Measurements from ENCODE around the gene ESPNL. TPM values are rescaled to one million over a fixed set of nuclear protein-coding genes. Genes with fewer than 3 reads are reported as not detected.
"Not testable (repeated sequence)": the region's sequence is repeated elsewhere in the genome, so short reads cannot be mapped to it uniquely, and the experiment has no call there.

ESPNL gene
- total RNA-seq, 1 donor from 2014 or later: 0.69 TPM

DNA sequence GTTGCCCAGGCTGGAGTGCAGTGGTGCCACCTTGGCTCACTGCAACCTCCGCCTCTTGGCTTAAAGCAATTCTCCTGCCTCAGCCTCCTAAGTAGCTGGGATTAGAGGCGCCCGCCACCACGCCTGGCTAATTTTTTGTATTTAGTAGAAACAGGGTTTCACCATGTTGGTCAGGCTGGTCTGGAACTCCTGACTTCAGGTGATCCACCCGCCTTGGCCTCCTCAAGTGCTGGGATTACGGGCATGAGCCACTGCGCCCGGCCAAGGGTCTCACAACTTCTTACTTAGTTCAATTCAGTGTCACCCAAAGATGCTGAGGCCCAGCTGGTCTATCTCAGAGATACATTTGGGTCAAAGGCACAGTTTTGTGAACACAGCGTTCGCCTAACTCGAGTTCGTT is 15.6 kb downstream of the ESPNL start:
- not testable (repeated sequence) for DNase-seq

DNA sequence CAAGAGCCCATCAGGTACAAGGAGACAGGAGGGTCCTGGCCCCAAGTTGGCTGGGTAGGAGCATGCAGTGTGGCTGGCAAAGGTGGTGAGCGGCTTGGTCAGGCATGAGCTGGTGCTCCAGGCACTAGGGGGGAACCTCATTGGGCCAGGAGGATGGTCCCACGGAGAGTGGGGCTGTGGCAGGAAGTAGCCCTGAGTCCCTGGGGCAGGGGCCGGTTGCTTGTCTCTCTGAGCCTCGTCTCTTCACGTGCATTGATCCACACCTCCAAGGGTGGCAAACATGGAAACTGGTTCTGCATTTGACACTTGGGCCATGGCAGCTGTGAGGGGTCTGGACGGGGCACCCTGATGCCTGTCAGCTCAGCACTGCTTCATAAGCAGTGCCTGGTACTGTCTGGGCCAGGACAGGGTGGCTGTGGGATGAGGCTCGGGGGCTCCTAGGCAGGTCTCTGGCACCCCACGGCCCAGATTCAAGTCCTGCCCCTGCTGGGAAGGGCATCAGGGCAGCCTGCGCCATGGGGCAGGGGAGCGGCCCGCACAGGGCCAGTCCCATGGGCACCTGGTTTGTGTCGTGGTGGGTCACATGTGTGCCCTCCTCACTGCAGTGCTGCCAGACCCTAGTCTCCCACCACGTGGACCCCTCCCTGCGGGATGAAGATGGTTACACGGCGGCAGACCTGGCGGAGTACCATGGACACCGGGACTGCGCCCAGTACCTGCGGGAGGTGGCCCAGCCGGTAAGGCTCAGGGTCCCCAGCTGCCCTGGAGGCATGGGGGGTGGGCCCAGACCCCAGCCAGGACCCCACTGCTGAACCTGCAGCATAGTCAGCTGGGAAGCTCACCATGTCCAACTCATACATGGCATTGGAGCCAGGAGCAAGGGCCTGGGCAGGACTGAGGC is 16.4 kb downstream of the ESPNL start:
- DNase-seq: no peak

DNA sequence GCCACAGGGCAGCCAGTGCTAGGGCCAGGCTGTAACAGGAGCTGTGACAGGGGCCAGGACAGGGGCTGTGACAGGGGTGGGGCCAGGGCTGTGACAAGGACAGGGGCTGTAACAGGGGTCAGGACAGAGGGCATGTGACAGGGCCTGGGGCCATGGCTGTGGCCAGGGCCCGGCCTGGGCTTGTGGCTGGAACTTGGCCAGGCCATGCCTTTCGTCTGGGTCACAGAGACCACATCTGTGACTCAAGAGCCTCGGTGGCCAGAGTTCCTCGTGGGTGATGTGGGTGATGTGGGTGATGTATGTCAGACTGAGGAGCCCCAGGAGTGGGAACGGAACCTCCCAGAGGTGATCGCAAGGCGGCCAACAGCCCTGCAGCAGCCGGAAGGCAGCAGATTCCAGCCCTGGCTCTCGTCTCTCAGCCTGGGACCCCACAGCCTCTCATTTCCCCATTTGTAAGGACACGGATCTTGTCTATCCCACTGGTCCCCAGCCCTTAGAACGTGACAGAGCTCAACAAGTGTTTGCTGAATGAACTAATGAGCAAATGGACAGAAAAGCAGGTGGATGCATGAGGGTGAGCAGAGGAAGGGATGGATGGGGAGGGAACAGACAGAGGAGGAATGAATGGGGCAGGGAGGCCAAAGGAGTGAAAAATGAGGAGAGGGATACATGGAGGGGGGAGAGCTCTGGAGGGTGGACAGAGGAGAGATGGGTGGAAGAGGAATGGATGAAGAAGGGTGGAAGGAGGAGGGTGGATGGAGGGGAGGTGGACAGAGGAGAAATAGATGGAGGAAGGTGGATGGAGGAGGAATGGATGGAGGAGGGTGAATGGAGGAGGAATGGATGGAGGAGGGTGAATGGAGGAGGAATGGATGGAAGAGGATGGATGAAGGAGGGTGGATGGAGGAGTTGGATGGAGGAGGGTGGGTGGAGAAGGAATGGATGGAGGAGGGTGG is 17.3 kb downstream of the ESPNL start:
- no peak for DNase-seq

DNA sequence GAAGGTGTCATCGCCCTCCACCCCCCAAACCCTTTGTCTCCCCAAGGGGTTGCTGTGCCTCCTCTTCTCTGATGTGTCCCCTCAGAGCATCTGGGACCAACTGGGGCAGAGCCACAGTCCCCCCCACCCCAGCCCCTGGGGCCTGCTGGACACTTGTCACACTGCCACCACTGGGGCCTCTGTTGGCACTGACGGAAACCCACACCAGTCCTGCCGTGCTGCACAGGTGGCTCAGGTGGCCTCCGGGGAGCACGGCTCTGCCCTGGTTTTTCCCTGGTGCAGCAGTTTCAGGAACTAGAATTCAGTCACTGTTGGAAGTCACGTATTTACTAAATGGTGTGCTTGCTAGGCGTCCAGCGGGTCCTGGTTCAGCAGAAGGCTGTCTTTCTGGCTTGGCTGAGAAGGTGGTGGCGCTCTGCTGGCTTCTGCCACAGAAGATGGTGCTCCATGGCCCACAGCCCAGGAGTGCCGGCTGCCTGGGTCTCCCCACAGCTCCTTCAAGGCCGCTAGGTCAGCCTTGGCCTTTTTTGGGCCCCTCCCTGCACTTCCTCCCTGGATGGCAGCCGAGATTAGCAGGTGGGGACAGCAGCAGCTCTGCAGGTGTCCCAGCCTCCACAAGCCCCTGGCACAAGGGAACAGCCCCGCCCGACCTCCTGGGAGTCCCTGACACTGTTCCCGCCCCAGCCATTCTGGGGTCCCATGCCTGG is 19.8 kb downstream of the ESPNL start:
- DNase-seq: no peak

DNA sequence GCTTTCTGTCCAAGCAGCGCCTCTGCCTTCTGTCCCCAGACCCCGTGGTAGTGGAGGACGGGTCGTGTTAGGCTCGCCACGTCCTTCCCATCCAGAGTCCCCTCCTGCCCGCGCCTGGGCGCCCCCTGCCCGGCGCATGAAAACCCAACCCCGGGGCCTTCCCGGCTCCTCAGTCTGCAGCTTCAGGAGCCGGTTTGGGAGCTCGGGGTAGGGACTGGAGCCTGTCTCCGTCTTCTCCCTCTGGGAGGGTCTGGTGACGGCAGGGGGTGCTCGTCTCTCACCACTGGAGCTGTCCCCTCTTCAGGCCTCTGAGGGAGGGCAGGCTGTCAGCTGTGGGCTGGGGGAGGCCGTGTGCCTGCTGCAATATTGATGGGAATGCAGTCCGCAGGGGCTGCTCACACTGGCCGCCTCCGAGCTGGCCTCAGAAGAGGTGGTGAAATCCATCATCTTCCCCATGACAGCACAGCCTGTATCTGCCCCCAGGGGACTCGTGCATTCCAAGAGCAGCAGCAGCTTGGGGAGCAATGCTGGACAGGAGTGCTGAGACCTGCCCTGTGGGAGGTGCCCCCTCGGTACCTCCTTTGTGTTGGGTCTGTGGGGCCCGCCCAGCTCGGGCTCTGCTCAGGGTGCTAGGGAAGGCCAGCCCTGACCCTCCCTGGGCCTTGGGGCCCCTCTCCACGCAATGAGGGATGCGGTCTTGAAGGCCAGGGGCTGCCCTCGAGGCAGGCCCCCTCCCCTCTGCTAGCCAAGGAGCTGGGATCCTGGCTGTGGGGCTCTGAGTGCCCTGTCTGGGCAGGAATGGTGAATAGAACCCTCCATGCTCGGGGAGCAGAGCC is 20.5 kb downstream of the ESPNL start:
- no peak for DNase-seq

DNA sequence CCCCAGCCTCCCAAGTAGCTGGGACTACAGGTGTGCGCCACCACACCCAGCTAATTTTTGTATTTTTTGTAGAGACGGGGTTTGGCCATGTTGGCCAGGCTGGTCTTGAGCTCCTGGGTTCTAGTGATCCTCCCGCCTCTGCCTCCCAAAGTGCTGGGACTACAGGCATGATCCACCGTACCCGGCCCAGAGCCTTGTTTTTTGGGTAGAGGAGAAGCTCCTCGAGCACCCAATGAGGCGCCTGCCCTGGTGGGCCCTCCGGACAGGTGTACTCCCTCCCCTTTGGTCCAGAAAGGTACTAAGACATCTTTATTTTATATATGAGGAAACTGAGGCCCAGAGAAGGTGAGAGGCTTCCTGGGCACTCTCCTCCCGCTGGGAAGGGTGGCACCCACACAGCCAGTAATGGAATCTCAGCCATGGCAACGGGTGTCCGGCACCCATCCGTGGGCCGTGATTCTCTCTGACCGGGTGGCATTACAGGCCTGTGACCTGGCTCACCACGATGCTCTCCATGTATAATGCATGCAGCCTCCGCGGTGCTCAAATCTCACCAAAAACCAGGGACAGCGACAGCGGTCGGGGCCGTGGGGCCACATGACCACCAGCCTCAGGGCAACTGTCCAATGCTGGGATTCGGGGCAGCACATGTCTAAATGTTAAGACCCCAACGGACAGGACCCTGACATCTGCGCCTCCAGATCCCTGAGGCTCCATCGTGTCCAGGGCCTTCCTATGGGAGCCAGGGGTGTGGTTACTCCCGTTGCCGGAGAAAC is 21.6 kb downstream of the ESPNL start:
- DNase-seq: no peak

DNA sequence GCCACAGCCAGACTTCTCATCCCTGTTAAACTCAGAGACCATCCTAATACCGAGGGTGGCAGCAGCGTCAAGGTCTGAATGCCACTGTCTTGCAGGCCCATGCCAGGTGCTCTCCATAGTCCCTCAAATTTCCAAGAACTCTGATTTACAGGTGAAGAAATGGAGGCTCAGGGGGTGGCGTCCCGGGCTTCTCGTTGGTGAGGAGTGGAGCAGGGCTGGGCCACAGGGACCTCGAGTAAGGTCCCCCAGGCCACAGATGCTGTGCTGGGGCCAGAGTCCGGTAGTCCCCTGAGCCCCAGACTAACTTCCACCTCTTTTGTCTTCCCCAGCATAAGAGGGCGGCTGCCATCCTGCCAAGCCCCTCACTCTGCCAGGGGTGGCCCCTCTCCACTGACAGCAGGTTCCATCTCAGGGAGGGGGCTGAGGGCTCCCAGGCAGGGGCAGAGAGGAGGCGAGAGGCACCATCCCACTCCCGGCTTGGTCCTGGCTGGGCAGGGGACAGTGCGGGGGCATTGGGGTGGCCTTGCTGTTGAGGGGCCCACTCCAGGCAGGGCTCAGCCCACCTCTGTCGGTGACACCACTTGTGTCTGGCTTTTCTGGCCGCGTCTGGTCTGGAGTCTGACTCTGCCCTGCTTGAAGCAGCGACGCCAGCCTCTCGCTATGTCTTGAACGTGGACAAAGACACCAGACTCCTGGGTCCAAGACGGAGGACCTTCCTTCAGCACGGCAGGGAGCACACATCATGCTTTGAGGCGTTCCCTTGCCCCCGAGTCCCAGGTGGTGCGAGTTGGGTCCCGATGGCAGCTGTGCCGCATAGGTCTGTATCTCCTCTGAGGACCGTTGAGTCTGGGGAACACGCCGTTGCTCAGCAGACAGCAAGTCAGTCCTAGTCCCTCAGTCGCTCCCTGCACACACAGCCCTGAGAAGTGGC is 22.4 kb downstream of the ESPNL start:
- no peak for DNase-seq

DNA sequence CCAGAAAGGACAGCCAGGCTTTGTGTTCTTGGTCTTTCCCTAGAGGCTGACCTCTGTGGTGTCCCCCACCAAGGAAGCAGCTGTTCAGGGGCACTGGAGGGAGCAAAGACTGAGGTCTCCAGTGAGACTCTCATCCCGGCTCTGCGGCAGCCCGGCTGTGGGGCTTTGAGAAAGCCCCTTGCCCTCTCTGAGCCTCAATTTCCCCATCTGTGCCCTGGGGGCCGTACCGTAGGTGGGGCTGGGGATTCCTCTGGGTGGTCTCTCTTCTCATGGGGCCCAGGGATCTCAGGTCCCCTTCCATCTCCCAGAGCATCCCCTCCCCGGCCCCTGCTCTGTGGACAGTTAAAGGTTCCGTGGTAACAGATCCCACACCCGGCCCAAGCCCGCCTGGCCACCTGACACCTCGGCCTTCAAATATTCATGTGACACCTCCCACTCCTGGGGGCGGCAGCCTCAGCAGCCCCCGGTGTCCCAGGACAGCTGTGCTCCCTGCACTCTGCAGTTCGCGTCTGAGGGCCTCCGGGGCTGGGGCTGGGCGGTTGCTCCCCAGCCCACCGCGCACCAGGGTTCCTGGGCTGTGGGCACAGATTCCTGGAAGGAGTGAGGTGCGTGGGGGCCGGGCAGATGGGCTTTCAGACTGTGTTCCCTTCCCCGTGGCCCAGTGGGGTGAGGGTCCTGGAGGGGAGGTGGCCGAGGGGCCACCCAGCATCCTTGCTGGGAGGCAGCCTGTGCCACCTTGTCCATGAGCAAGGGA is 23.3 kb downstream of the ESPNL start:
- DNase-seq: no peak

DNA sequence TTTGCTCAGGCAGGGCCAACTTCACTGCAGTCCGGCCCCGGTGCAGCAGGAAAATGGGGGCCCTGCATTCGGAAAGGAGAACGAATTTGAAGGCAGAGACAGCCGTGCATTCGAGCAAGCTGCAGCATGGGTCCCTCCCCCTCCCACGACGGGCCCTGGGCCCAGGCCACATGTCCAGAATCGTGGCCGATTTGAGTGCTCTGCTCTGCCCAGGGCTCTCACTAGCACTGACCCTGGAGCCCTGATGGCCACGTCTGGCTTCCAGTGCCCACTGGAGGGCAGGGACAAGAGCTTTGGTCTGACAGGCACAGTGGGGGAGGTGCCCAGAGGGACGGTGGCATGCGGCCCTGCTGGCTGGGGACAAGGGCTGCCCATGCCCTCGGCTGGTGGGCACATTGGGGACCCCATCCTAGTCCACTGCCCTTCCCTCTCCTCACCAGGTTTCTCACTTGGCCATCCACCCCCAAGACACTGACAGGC is 23.9 kb downstream of the ESPNL start:
- no peak for DNase-seq

DNA sequence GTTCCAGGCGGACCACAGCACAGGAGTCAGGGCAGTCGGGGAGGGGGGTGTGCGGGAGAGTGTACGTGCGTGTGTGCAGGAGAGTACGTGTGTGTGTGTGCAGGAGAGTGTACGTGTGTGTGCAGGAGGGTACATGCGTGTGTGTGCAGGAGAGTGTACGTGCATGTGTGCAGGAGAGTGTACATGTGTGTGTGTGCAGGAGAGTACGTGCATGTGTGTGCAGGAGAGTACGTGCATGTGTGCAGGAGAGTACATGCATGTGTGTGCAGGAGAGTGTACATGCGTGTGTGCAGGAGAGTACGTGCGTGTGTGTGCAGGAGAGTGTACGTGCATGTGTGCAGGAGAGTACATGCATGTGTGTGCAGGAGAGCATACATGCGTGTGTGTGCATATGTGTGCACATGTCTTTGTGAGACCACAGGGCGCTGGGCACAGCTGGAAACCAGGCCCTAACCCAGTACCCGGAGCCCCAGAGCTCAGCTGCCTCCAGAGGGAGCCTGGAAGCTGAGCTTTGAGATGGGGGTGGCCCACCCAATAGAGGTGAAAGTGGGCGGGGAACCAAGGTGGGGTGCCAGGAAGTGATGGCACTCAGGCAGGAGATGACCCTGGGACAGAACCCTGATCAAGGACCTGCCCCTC is 24.5 kb downstream of the ESPNL start:
- DNase-seq: no peak

DNA sequence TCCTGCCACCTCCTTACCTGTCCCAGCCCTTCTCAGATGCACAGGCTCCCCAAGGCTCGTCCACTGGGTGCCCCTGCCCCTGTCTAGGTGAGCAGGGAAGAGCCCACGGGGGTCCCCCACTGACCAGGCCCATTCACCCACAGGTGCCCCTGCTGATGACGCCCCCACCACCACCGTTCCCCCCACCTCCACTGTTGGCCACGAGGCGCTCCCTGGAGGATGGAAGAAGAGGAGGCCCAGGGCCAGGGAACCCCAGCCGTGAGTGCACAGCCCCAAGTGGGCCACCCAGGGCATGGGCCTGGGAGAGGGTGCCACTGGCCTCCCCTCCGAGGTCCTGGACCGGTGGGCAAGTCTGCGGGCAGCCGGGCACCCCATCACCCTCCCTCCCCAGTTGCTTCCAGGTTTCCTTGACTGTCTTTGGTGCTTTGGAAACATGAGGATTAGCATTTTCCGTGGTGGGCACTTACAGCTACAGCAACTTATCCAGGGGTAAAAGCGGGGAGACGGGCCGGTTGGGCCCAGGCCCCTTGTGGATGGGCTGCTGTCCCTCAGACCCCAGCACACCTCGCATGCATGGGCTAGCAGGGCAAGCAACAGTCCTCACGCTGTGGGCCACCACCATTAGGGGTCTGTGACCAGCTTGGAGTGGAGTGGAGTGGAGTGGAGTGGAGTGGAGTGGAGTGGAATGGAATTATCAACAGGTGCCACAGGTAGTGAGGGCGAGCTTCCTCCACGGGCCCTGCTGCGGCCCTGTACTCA is 25.2 kb downstream of the ESPNL start:
- no peak for DNase-seq

DNA sequence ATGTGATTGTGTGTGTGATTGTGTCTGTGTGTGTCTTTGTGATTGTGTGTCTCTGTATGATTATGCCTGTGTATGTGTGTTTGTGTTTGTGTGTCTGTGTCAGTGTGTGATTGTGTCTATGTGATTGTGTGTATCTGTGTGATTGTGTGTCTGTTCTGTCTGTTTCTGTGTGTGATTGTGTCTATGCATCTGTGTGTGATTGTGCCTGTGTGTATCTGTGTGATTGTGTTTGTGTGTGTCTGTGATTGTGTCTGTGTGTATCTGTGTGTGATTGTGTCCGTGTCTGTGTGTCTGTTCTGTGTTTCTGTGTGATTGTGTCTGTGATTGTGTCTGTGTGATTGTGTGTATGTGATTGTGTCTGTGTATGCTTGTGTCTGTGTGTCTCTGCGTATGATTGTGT is 26.2 kb downstream of the ESPNL start:
- DNase-seq: no peak

DNA sequence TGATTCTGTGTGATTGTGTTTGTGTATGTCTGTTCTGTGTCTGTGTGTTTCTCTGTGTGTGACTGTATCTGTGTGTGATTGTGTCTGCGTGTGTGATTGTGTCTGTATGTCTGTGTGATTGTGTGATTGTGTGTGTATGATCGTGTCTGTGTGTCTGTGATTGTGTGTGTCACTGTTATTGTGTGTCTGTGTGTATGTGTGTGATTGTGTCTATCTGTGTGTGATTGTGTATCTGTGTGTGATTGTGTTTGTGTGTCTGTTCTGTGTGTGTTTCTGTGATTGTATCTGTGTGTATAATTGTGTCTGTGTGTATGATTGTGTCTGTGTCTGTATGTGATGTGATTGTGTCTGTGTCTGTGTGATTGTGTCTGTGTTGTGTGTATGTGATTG is 26.6 kb downstream of the ESPNL start:
- no peak for DNase-seq

DNA sequence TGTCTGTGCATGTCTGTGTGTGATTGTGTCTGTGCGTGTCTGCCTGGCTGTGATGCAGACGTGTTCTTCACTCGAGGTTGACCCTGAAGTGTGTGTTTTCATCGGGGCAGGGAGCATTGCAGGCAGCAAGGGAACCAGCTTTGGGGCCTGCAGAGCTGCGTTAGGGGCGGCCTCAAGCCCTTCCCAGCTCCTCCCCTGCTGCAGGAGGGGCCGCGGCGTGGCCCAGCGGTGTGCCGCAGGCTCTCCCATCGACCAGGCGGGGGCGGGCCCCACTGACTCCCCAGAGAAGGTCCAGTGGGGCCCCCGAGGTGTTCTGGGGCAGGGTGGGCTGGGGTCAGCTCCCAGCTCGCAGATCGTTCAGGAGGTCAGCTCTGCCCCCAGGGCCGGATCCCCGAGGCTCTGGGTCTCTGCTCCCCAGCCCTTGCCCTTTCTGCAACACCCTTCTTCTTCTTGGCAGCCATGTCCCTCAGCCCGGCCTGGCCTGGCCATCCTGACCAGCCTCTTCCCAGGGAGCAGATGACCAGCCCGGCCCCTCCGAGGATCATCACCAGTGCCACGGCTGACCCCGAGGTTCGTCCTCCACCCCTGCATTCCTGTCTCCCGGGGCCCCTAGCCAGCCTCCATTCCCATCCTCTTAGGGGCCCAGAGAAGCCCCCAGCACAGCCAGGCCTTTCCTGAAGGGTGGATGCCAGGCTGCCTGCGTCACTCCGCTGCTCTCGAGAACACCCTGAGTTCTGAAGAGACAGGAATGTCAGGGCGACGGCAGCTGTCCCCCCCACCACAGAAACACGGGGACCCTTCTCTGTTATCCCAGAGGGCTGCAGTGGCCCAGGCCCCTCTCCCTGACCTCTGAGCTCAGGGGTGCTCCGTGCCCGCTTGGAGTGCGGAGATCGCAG is 27.3 kb downstream of the ESPNL start:
- DNase-seq: peak; percentile 40

DNA sequence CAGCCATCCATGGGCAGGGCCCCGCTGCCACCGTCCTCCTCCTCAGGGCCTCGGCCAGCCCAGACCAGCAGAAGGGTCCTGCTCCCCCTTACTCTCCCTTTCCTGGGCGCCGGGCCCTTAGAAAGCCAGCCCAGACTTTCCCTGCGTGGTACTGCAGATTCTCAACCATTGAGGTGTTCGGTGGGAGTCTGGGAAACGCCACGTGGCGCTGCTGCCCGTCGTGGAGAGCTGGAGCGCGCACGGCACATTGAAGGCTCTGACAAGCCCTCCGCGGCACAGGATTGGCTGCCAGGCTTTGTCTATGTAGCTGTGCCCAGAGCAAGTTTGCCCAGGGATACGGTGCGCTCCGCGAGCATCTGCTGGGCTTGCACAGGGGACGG is 27.9 kb downstream of the ESPNL start:
- DNase-seq: no peak

DNA sequence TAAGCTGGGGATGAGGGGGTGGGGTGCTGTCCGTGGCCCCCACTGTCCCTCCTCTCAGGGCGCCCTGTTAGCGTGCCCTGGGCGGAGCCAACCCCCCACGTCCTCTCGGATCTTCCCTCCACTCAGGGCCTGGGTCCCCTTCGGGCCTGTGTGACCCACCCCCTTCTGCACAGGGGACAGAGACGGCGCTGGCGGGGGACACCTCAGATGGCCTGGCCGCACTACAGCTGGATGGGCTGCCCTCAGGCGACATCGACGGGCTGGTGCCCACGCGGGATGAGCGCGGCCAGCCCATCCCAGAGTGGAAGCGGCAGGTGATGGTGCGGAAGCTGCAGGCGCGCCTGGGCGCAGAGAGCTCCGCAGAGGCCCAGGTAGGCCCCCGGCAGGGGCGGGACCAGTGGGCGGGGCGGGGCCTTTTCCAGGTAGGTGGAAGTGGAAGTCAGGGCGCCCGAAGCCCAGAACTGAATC is 28.4 kb downstream of the ESPNL start:
- no peak for DNase-seq

Measured in skin of body (tissue), 2 donors.